OCI-LY7 (cell line): ENCODE measurements around the gene FZD2. TPM values are rescaled to one million over a fixed set of nuclear protein-coding genes. Genes with fewer than 3 reads are reported as not detected.

ENCODE experiments used
- BruUV-seq: library from RNA; stranded (reverse); fragments of 400-500 nt; replicated peaks from 2 replicates; lab custom pipeline; 2021; lab: Mats Ljungman, UMichigan
- CTCF ChIA-PET: fragments of 300-600 bp; sonication (Branson Sonifier 250); formaldehyde crosslinking; loops from one replicate; lab custom pipeline; 2022; ENCODE audit warnings: antibody characterized with exemption; ENCODE audit not compliant: unreplicated experiment; lab: Charles Lee
- POLR2A ChIA-PET: fragments of 300-600 bp; sonication (Branson Sonifier 250); formaldehyde crosslinking; loops from one replicate; lab custom pipeline; 2022; ENCODE audit warnings: antibody characterized with exemption; lab: Charles Lee
- DNase-seq: peaks from one replicate; pipeline ENCODE4 v3.0.0-alpha.2; 2015; ENCODE audit warnings: low spot score
- H2AFZ ChIP-seq: fragments of 200-600 bp; sonication (generic), shearing (Covaris generic); 2 replicates; pipeline ENCODE4 v1.6.1; 2014; ENCODE audit warnings: mild to moderate bottlenecking, antibody characterized with exemption, low read length, moderate library complexity
- H3K27ac ChIP-seq: fragments of 200-600 bp; sonication (generic); 2 replicates; pipeline ENCODE4 v1.5.1; 2014; ENCODE audit warnings: mixed run types, low read depth, mild to moderate bottlenecking, moderate library complexity, low read length, inconsistent platforms; ENCODE audit not compliant: poor library complexity, severe bottlenecking
- H3K36me3 ChIP-seq: fragments of 200-600 bp; sonication (generic); 2 replicates; pipeline ENCODE4 v1.6.1; 2014; ENCODE audit warnings: mild to moderate bottlenecking, antibody characterized with exemption, low read length, moderate library complexity, mixed read lengths; ENCODE audit not compliant: insufficient read depth
- H3K4me1 ChIP-seq: fragments of 200-600 bp; sonication (generic); 2 replicates; pipeline ENCODE4 v1.5.1; 2014; ENCODE audit warnings: mild to moderate bottlenecking, low read length; ENCODE audit not compliant: insufficient read depth, poor library complexity, severe bottlenecking
- H3K4me2 ChIP-seq: fragments of 200-600 bp; sonication (generic); 2 replicates; pipeline ENCODE4 v1.6.1; 2014; ENCODE audit warnings: mild to moderate bottlenecking, low read length
- H3K4me3 ChIP-seq: fragments of 200-600 bp; sonication (generic); 2 replicates; pipeline ENCODE4 v1.5.1; 2014; ENCODE audit warnings: mild to moderate bottlenecking, low read depth, low read length; ENCODE audit not compliant: poor library complexity, severe bottlenecking
- H3K79me2 ChIP-seq: fragments of 200-600 bp; sonication (generic); 2 replicates; pipeline ENCODE4 v1.6.1; 2016; ENCODE audit warnings: low read depth, mild to moderate bottlenecking, low read length, moderate library complexity, mixed read lengths; ENCODE audit not compliant: insufficient read depth
- H3K9me2 ChIP-seq: fragments of 200-600 bp; sonication (generic); 2 replicates; pipeline ENCODE4 v1.6.1; 2016; ENCODE audit warnings: mild to moderate bottlenecking, low read length, mixed read lengths; ENCODE audit not compliant: insufficient read depth
- H3K9me3 ChIP-seq: fragments of 200-600 bp; sonication (generic); 2 replicates; pipeline ENCODE4 v1.6.1; 2014; ENCODE audit warnings: mild to moderate bottlenecking, mixed run types, low read length, mixed read lengths
- H4K20me1 ChIP-seq: fragments of 200-600 bp; sonication (generic); 2 replicates; pipeline ENCODE4 v1.6.1; 2014; ENCODE audit warnings: mild to moderate bottlenecking, antibody characterized with exemption, low read length, moderate library complexity, mixed read lengths; ENCODE audit not compliant: insufficient read depth
- CTCF ChIP-seq: fragments of 200-600 bp; sonication (generic); conservative IDR thresholded peaks from 2 replicates; pipeline ENCODE4 v1.5.1; 2014; ENCODE audit warnings: mild to moderate bottlenecking, antibody characterized with exemption, low read length, moderate library complexity, mixed read lengths
- EZH2phosphoT487 ChIP-seq: fragments of 200-600 bp; sonication (generic); IDR thresholded peaks from 2 replicates; pipeline ENCODE4 v1.6.1; 2018; ENCODE audit warnings: low read depth, borderline replicate concordance, mild to moderate bottlenecking, mixed run types, antibody characterized with exemption, low read length, moderate library complexity, mixed read lengths
- intact Hi-C: fragments of 100-400 bp; cut with micrococcal nuclease; formaldehyde crosslinking; loops from one replicate; pipeline ENCODE4 v1.10.0; 2022; ENCODE audit not compliant: unreplicated experiment
- total RNA-seq, 2 experiments: library from RNA; depleted of rRNA in 1 of 2; stranded (reverse); fragments of >200 nt in 1 of 2; shearing (Covaris generic) in 1 of 2; gene quantifications; 2 replicates each; pipeline ENCODE4 v1.2.3, GENCODE V29; 2014 to 2022

The FZD2 gene
- total RNA-seq, 2 experiments from 2014 or later, result 3.7 to 9.2 TPM

DNA sequence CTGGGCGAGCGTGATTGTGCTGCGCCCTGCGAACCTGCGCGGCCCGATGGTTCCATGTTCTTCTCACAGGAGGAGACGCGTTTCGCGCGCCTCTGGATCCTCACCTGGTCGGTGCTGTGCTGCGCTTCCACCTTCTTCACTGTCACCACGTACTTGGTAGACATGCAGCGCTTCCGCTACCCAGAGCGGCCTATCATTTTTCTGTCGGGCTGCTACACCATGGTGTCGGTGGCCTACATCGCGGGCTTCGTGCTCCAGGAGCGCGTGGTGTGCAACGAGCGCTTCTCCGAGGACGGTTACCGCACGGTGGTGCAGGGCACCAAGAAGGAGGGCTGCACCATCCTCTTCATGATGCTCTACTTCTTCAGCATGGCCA, 1.0 kb downstream of the FZD2 start:
- ChIA-PET CTCF (no interaction called here), POLR2A (no interaction called here)
- no TSS peak for BruUV-seq
- 0 out of 2 replicates have a peak overlapping the region, but pooled peaks have one; percentile 96 for H3K4me2 ChIP-seq
- no peaks in the 10 kb centered on the region for H3K9me3 ChIP-seq
- TF ChIP-seq EZH2phosphoT487 (no peak), CTCF (no peak)
- H4K20me1 ChIP-seq, result no peaks in the 10 kb centered on the region
- H3K36me3 ChIP-seq, result no peaks in the 10 kb centered on the region
- H3K79me2 ChIP-seq, result no peaks in the 10 kb centered on the region
- H3K9me2 ChIP-seq, result no peaks in the 10 kb centered on the region
- no peak overlapping the region for H3K27ac ChIP-seq
- no peak for DNase-seq
- peaks cover 11% of the 10 kb centered on the region for H3K4me1 ChIP-seq
- intact Hi-C loops, result no loop called here
- H2AFZ ChIP-seq, result no peak overlapping the region
- peak overlapping the region; percentile 71 for H3K4me3 ChIP-seq

- Histone ChIP-seq H3K4me3 (no peak overlapping the region), H3K36me3 (no peaks in the 10 kb centered on the region), H4K20me1 (no peaks in the 10 kb centered on the region), H3K79me2 (no peaks in the 10 kb centered on the region), H3K9me3 (no peaks in the 10 kb centered on the region), H3K4me1 (peaks cover 11% of the 10 kb centered on the region), H3K27ac (no peak overlapping the region), H3K9me2 (no peaks in the 10 kb centered on the region), H2AFZ (no peak overlapping the region), H3K4me2 (no peak overlapping the region)
- ChIA-PET CTCF (no interaction called here), POLR2A (no interaction called here)
- BruUV-seq, result no TSS peak
- no peak for DNase-seq
- no peak for TF ChIP-seq EZH2phosphoT487
- no peak for TF ChIP-seq CTCF
- intact Hi-C loops, result no loop called here
Observed at GRCh38 chr17:44558710-44559633, 1.7 kb downstream of the FZD2 start.
